Stimulated activated CD8-positive, alpha-beta memory T cell treated with anti-CD3 and anti-CD28 coated beads, Interleukin-15, amount 100 ng/mL, for 24 hours (primary cell): ENCODE results near the gene PFN1.

Experiments
- DNase-seq: peaks from one replicate; pipeline ENCODE4 v3.0.0-alpha.2; 2020; ENCODE audit warnings: low read depth

The PFN1 gene

DNA sequence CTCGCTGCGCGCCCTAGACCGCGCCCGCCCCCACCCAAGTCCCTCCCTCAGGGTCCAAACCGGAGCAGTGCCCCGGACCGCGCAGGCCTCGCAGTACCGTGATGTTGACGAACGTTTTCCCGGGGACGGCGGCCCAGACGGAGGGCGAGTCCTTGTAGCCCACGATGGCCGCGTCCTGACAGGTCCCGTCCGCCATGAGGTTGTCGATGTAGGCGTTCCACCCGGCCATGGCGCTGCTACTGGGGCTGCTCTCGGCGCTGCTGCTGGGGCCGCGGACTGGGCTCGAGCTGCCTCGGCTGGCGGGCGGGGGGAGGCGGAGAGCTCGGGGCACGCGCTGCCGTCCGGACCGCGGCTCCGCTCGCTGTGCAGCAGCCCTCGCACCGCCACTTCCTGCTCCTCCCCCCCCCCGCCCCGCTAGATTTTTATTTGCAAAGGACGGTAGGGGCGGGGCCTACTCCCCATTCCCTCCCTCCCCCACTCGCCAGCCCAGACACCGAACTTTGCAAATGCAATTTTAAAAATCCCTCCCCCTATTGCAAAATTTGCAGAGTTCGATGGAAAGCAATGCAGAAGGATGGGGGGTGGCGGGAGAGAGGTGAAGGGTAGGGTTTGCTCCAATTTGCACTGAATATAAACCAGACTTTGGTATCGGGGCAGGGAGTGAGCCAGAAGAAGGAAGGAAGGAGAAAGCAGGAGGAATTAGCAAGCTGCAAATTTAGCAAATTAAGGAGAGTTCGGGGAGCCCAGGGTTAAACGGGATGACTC lies at the start of gene PFN1:
PFN1 (minus strand) TSS at position 365 of the 765 bp plus-strand sequence; CDS start at position 229, 136 bp downstream.
- DNase-seq, result peak; percentile 65

DNA sequence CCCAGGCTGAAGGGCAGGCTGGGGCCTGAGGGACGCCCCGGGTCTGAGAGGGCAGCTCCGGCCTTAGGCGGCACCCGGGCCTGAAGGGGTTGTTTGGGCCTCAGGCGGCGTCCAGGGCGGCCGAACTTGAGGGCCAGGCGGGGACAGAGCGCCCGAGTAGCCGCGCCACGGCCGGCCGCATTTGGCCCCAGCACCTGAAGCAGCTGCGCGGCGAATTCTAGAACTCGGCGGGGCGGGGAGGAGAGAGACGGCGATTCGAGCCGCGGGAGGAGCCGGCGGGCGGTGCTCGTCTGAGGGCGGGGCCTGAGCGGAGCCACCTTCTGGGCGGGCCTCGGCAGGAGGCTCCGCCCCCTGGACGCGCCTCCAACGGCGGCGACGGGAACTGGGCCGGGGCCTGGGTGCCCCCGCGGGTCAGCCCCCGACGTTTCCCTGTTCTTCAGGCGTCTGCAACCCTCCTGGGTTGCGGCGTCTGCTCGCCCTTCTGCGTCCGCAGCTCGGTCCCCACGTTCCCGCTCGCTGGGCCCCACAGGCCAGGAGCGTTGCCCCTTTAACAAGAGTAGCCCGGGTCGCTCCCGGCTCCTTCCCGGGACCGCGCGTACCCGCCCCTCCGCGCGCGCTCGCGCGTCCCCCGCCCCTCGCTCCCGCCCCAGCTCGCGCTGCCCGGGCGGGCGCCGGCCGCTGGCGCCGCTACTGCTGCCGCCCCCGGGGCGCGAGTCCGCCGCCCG lies 49.1 kb upstream of the PFN1 start, which contains the start of the genes INCA1 and KIF1C:
INCA1 (minus strand) TSS at position 221 of the 725 bp plus-strand sequence. CDS start 3,085 bp downstream, outside the sequence.
KIF1C (plus strand) TSS at position 649 of the 725 bp plus-strand sequence. CDS start 2,297 bp downstream, outside the sequence.
- peak; percentile 78 for DNase-seq

DNA sequence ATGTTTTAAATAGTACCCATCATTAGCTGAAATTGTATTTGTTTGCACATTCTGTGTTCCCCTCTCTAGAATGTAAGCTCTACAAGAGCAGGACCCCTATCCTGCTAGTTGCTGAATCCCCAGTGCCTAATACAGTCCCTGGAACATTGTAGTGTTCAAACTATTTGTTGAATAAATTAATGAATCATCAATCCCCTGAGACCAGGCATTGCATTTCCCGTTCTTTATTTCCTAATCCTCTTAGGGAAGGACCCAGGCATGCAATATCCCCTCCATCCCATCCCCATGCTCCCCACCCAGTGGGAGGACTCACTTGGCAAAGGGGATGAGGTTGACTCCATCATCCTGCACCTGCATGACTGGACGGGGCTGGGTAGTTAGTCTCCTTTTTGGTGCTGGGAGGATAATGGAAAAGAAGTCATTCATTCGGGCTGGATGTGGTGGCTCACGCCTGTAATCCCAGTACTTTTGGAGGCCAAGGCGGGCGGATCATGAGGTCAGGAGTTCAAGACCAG lies 45.8 kb upstream of the PFN1 start:
- DNase-seq, result no peak

GRCh38 chr17:4987767-4988567 lies 39.6 kb upstream of the PFN1 start:
- DNase-seq, result no peak

DNA sequence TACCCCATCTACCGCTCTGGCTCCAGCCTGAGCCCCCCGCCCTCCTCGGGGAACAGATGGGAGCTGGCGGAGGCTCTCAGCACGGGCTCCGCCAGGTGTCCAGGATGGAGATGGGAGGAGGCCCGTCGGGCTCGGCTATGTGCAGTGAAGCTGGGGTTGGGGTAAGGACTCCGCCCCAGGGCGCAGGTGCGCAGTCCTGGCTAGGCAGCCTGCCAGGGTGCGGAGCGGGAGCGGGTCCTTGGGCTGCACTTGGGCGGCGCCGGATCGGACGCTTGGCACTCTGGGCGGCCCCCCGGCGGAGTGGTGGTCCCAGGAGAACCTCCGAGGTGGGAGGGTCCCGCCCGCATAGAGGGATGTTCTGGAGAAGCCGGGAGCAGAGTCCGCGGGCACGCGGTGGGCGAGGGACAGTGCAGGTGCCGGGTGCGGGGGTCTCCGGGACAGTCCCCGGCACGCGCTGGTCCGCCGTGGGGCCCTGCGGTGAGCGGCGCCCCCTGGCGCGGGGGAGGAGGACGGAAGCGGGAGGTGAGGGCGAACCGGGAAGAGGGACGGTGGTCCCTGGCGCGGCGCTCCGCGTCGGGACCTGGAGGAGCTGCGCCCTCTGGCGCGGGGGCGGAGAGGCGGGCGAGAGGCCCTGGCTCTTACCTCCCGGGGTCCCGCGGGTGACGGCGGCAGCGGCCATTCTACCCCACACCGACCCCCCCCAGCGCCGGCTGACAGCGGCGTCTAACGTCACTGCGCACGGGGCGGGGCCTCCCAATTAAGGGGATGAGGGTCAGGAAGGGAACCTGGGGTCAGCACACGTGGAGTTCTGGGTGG lies 38.8 kb upstream of the PFN1 start, which contains the start of gene CAMTA2:
CAMTA2 (minus strand) TSS at position 725 of the 816 bp plus-strand sequence. CDS start 1,453 bp downstream, outside the sequence.
- DNase-seq, result peak; percentile 82

DNA sequence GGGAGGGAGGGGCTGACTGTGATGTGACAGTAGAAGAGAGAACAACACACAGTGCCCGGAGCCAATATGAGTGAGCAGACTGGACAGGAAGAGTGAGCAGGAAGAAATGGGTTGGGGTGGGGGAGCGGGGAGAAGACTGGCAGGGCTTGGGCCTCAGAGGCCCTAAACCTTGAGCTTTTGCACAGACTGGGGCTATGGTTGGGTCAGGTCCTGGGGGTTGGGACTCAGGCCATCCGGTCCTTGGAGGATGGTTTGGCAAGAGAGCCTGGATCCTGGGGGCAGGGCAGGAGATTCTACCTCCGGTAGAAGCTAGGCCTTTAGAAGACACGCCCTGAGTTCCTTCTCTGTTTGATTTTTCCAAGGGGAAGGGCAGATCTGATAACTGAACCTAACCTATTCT lies 38.1 kb upstream of the PFN1 start:
- no peak for DNase-seq

DNA sequence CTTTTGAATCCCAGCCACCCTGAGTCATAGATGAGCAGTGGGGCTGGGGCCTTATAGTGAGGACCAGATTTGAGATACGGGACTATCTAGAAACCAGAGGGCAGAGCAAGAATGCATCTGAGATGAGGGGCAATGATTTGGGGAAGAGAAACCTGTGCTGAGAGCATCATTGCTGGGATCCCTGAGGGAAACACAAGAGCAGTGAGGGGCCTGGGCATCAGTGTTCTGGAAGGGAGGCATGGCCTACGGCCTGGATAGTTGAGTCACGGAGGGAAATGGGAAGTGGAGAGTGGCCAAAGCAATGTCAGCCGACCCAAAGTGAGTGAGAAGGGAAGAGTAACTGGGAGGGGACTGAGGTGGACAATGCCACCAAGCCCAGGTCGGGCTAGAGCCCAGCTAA lies 34.0 kb upstream of the PFN1 start:
- DNase-seq, result no peak

DNA sequence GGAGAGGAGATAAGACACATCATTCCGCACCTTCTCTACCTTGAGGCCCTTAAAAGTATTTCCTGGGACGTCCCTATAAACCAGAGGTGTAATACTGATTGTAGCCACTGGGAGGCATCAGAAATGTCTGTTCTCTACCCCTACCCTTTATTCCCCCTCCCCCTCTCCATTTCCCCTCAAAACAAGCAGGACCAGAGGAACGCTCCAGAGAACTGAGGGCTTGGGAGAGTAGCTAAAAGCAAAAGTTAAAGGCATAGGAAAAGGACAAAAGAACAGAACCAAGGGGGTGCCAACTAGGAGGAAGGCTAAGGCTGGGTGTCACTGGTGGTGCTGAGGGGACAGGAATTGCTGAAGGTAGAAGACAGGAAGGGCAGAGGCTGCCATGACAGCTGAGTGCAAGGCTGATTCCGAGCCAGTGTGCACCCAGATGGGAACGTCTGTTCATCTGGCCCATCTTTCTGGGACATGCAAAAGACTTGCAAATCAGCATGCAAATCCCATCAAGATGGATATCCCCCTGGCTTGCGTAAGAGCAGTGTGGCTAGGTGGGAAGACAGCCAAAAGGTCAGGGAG lies 32.4 kb upstream of the PFN1 start:
- DNase-seq, result no peak

DNA sequence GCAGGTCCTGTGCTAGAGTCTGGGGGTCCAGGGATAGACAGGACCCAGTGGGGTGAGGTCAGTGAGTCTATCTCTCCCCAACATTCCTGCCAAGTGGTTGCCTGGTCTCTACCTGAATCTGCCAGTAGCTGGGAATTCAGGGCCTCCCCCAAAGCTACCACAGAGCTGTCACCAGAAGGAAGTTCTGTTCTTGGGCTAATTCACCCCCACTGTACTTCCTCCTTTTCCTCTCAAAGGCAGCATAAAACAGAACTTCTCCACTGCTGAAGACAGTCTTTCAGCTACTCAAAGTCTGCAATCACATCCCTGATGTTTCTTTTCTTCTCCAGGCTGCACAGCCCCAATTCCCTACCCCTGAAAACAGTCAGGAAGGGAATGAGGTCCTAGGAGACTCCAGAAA lies 30.4 kb upstream of the PFN1 start:
- no peak for DNase-seq

DNA sequence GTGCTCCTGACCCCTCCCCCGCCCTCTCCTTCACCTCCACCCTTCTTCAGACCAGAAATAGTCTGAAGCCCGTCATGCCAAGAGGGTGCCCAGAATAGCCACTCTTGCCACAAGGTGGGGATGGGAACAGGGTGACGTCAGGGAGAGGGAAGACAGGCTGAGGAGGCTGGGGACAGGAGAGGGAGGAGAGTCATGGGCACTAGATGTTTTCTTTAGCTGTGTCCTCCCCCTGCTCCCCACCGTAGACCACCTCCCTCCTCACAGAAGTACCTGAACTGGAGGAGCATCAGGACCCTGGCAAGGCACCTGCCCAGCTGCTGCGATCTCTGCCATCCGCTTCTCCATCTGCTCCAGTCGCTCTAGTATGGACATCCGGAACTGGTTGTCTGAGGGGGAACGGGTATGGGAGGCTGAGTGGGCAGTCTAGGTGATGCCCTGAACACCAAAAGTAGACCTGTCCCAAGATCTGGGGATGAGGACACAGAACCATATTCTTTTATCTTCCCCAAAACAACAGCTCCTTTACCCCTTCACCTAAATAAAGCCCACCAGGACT lies 25.9 kb upstream of the PFN1 start:
- no peak for DNase-seq

GRCh38 chr17:4973256-4974114 lies 25.2 kb upstream of the PFN1 start:
- DNase-seq, result no peak

DNA sequence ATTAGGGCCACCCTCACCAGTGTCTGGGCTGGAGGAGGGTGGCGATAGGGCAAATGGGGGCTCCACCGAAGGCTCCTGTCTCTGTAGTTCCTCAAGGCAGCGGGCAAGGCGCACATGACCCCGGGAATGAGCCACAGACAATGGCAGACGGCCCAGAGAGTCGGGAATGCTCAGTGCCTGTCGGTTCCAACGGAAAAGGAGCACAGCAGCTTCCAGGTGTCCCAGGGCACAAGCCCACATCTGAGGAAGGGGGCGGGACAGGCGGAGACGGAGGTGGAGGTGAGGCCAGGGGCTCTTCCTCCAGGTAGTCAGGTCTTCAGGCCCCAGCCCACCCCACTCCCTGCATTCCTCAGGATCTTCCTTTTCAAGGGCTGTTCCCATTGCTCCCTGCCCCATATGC lies 24.4 kb upstream of the PFN1 start:
- DNase-seq, result no peak

GRCh38 chr17:4972322-4972721 lies 24.0 kb upstream of the PFN1 start:
- DNase-seq, result no peak

GRCh38 chr17:4971826-4972225 lies 23.5 kb upstream of the PFN1 start:
- no peak for DNase-seq

DNA sequence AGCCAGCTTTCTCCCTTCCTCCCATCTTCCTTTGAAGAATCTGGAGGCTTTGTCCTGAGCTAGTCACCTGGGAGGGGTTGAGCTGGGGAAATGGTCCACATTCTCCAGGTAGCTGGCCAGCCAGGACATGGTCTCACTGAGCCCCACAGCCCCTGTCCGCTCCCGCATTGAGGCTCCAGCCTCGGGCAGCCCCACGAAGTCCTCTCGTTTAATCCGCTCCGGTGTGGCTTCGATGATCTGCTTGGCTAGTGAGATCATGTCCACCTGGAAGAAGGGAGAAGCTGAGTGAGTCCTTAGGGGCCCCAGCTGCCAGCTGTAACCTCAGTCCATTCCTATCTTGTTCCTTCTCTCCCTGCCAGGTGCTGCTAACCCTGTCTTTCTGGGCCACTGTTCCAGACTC lies 21.9 kb upstream of the PFN1 start:
- DNase-seq, result no peak

DNA sequence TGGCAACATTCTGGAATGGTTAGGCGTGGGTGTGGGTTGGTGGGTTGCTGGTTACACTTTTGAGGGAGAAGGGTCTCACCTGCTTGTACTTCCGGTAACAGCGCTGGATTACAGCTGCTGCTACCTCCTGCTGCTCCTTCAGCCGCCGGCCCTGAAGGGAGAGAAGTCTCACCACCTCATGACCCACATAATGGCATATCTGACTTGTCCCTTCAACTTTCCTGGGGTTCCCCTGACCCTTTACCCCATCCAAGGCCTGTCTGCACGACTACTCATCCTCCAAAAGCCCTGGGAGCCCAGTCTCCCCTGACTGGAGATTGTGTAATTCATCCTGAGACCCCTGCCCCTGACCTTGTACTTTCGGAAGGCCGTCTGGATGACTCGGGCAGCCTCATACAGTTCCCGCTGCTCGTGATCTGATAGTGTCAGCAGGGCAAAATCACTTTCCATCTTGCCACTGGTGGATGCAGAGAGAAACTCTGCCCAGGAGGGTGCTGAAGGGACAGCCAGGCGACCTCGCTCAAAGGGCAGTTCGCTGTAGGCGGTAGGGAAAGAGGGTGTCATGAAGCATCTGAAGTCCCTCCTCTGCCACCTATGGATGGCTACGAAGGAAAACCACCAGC lies 21.3 kb upstream of the PFN1 start:
- DNase-seq, result no peak

DNA sequence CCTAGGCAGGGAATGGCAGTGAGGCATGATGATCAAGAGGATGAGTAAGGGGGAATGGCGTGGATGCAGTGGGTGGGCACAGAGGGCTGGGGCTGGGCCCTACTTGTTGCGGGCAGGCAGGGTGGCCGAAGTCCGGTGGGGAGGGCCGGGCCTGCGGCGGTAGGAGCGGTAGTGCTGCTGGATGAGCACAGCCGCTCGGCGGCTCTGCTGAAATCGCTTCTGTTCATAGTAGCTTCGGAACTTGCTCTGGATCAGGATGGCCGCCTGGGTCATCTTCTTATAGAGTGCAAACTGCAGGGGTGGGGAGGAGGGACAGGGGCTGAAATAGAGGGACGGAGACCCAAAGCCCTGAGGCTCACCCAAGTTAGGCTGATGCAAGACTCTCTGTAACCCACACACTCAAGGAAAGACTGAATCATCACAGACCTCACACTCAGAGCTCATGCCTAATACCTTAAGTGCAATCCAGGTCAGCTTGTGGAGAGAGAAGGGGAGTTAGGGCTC lies 20.8 kb upstream of the PFN1 start:
- no peak for DNase-seq

DNA sequence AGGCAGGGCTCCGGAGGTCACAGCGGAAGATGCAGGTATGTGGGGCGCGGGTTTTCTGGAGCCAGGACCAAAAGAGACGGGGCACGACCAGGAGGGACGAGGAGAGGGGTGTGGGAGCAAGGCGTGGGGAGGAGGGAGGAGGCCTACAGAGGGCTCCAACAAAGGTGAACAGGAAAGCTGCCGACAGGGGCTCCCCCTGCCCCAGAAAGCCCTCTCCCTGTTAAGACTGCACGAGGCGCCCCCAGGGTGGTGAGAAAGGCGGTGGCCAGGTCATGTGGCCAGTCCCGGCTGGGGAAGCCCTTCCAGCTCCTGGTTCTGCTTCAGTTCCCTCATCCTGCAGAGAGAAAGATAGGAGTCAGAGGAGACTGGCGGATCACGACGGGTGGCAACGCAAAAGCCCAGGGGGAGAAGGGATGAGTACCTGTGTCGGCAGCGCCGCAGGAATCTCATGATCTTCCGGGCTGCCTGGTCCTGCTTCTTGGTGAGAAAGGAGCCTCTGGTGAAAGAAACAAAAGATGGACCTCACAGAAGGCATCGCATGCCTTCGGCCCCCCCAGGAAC lies 20.2 kb upstream of the PFN1 start:
- no peak for DNase-seq
